GM21619 (cell line): ENCODE results near the gene NMT1.
"Not testable (repeated sequence)": the region's sequence is repeated elsewhere in the genome, so short reads cannot be mapped to it uniquely, and the experiment has no call there.

Source experiments
- ATAC-seq: cut with Tn5 transposase; IDR thresholded peaks from one replicate; pipeline ENCODE4 v1.9.1; 2021; ENCODE audit not compliant: unreplicated experiment

NMT1 gene

GRCh38 chr17:45036691-45037090 lies 24.4 kb upstream of the NMT1 start:
- no peak for ATAC-seq

GRCh38 chr17:45038728-45039634 lies 22.1 kb upstream of the NMT1 start:
- no peak for ATAC-seq

- no peak for ATAC-seq
Measured at GRCh38 chr17:45040459-45040858, 20.7 kb upstream of the NMT1 start.

- no peak for ATAC-seq
Measured at GRCh38 chr17:45042346-45043120, 18.6 kb upstream of the NMT1 start.

GRCh38 chr17:45043813-45044540 lies 17.1 kb upstream of the NMT1 start:
- ATAC-seq, result no peak

GRCh38 chr17:45046537-45047125 lies 14.5 kb upstream of the NMT1 start:
- ATAC-seq, result no peak

- no peak for ATAC-seq
Measured at GRCh38 chr17:45048795-45049563, 12.1 kb upstream of the NMT1 start.

GRCh38 chr17:45050481-45051059 lies 10.5 kb upstream of the NMT1 start:
- ATAC-seq, result no peak

GRCh38 chr17:45051060-45051719 lies 9.9 kb upstream of the NMT1 start, which contains the start of gene DCAKD:
Gene DCAKD, minus strand, starts transcription at chr17:45051632. Its CDS starts 16,747 bp downstream, at chr17:45034885.
- peak; percentile 87 for ATAC-seq

- ATAC-seq, result not testable (repeated sequence)
Measured at GRCh38 chr17:45051720-45052051, 9.4 kb upstream of the NMT1 start.

- no peak for ATAC-seq
Measured at GRCh38 chr17:45052052-45052772, 8.9 kb upstream of the NMT1 start.

GRCh38 chr17:45060382-45060796 lies 728 bp upstream of the NMT1 start:
- no peak for ATAC-seq

GRCh38 chr17:45061606-45062205 lies 589 bp downstream of the NMT1 start:
- ATAC-seq, result no peak

GRCh38 chr17:45063198-45063597 lies 2.1 kb downstream of the NMT1 start:
- ATAC-seq, result no peak

GRCh38 chr17:45067637-45068036 lies 6.5 kb downstream of the NMT1 start:
- ATAC-seq, result no peak

- no peak for ATAC-seq
Measured at GRCh38 chr17:45070001-45070400, 8.9 kb downstream of the NMT1 start.

- no peak for ATAC-seq
Measured at GRCh38 chr17:45070809-45071208, 9.7 kb downstream of the NMT1 start.

GRCh38 chr17:45073414-45074070 lies 12.4 kb downstream of the NMT1 start:
- no peak for ATAC-seq
